ENCODE measurements around the gene RSPO3.

DNA sequence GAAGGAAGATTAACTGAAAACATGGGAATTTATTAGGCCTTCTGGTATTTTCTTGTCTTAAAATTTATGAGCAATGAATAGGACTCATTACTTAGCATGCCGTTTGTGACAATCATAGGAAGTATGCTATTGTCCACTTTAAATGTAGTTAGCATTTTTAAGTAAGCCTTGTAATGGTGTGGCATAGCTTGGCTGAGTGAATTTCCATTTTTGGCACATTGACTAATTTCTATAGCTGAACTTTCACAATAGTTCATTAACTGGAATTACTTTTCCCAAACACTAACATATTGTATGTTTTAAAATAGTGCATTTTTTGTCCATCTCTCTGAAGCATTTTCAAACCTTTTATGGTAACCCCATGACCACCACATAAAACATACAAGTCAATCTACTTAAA, 15.7 kb downstream of the RSPO3 start:
- TF ChIP-seq POLR2A (IDR thresholded peaks at IDR 0.05) = no peak
- TF ChIP-seq, protein P1, sequence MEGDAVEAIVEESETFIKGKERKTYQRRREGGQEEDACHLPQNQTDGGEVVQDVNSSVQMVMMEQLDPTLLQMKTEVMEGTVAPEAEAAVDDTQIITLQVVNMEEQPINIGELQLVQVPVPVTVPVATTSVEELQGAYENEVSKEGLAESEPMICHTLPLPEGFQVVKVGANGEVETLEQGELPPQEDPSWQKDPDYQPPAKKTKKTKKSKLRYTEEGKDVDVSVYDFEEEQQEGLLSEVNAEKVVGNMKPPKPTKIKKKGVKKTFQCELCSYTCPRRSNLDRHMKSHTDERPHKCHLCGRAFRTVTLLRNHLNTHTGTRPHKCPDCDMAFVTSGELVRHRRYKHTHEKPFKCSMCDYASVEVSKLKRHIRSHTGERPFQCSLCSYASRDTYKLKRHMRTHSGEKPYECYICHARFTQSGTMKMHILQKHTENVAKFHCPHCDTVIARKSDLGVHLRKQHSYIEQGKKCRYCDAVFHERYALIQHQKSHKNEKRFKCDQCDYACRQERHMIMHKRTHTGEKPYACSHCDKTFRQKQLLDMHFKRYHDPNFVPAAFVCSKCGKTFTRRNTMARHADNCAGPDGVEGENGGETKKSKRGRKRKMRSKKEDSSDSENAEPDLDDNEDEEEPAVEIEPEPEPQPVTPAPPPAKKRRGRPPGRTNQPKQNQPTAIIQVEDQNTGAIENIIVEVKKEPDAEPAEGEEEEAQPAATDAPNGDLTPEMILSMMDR (IDR thresholded peaks at IDR 0.05) = no peak
